ENCODE measurements around the gene MYO15A.
A peak's percentile ranks its signal among the peaks of the same experiment; 100 is the strongest.

The MYO15A gene, protein sequence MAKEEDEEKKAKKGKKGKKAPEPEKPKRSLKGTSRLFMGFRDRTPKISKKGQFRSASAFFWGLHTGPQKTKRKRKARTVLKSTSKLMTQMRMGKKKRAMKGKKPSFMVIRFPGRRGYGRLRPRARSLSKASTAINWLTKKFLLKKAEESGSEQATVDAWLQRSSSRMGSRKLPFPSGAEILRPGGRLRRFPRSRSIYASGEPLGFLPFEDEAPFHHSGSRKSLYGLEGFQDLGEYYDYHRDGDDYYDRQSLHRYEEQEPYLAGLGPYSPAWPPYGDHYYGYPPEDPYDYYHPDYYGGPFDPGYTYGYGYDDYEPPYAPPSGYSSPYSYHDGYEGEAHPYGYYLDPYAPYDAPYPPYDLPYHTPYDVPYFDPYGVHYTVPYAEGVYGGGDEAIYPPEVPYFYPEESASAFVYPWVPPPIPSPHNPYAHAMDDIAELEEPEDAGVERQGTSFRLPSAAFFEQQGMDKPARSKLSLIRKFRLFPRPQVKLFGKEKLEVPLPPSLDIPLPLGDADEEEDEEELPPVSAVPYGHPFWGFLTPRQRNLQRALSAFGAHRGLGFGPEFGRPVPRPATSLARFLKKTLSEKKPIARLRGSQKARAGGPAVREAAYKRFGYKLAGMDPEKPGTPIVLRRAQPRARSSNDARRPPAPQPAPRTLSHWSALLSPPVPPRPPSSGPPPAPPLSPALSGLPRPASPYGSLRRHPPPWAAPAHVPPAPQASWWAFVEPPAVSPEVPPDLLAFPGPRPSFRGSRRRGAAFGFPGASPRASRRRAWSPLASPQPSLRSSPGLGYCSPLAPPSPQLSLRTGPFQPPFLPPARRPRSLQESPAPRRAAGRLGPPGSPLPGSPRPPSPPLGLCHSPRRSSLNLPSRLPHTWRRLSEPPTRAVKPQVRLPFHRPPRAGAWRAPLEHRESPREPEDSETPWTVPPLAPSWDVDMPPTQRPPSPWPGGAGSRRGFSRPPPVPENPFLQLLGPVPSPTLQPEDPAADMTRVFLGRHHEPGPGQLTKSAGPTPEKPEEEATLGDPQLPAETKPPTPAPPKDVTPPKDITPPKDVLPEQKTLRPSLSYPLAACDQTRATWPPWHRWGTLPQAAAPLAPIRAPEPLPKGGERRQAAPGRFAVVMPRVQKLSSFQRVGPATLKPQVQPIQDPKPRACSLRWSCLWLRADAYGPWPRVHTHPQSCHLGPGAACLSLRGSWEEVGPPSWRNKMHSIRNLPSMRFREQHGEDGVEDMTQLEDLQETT (N-terminal part only)

DNA sequence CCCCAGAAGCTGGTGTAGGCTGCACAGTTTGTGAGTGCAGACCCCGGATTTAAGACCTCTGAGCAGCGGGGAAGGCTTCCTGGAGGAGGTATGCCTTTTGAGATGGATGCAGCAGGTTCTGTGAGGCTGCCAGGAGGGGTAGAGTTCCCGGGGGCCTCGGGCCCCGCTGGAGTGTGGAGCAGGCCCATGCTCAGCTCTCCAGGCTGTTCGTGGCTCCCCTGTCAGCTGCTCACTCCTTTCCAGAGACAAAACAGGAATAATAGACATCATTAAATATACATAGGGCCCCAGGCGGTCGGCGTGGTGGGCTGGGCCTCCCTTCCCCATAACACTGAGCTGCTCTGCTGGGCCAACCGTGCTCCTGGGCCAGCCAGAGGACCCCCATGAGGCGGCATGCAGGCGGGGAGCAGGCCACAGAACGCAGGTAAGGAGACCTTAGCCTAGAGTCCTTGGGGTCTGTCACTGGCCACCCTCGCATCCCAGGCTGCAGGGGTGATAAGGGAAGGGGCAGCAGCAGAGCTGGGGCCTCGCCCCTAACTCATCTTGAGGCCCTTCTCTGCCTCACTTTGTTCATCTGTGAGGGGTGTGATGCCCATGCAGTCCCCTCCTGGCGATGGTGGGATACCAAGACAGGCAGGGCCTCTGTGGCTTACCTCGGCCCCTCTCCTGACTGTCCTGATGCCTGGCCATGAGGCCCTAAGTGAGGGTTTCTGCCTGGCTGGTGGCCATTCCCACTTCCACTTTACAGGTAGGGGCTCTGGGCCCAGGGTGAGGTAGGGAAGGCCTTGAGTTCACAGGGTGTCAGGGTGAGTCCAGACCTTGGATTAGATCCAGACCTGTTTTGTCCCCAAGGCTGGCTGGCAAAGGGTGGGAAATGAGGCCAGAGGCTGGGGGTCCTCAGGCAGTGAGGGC lies at the start of gene MYO15A:
Gene MYO15A (plus strand): TSS at position 356 of the 912 bp plus-strand sequence. CDS start 10,045 bp downstream, outside the sequence.
- DNase-seq (ENCODE audit: low read depth, low spot score): no peak

DNA sequence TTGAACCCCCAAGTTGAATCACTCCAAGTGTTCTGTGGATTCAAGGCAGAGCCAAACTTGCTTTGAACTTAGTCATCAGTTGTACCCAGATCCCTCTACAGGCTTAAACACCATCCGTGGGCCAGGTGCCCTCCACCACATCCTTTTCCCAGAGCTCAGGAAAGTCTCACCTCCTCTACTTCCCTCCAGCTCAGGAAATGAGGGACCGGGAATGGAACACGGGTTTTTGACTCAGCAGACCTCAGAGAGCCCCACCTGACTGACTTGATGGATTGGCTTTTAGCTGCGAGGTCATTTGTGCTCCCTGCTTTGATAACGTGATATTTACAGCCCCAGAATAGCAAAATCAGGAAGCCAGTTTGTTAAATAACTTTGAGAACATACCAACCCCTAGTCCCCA lies 49.3 kb upstream of the MYO15A start:
- DNase-seq (ENCODE audit: low read depth, low spot score): no peak

GRCh38 chr17:18064053-18064452 lies 44.5 kb upstream of the MYO15A start:
- DNase-seq (ENCODE audit: low read depth, low spot score): no peak

- no peak for DNase-seq (ENCODE audit: low read depth, low spot score)
Measured at GRCh38 chr17:18065546-18065945, 43.0 kb upstream of the MYO15A start.

DNA sequence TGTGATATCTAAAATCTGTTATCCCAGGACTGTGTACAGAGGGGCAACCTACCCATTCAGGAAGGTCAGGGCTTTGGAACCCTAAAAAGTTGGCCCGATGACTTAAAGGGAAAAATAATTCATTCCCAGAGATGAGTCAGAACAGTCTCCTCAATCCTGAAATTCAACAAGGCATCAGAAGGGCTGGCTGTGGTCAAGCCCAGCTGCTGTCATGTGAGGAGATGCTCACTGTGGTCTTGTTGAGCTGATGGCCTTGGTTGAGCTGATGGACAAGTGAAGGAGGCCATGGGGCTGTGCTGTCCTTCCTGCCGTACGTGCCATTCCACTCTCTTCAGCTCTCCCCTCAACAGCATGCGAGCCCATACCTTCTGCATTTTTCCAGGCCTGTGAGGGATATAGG lies 41.7 kb upstream of the MYO15A start:
- DNase-seq (ENCODE audit: low read depth, low spot score): no peak

GRCh38 chr17:18069101-18069500 lies 39.5 kb upstream of the MYO15A start:
- DNase-seq (ENCODE audit: low read depth, low spot score): no peak

DNA sequence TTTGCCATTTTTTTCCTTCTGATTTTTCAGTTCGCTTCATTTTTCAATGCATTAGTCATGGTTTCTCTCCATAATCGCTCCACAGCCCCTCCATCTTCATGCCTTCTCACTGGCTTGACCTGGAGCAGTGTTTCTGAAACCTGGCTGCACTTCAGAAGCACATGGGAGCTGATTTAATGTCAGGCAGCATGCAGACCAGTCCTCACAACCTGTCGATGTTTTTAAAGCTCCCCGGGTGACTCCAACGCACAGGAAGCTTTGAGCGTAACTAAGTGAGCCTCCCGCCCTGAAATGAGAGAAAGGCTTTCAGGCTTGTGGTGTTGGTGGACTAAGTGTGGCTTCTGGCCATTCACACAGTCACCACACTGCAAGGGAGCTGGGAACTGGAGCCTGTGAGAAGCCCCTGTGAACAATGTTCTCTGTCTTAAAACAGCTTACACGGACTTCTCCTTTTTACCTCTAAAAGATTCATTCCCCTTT lies 37.7 kb upstream of the MYO15A start:
- DNase-seq (ENCODE audit: low read depth, low spot score): no peak

DNA sequence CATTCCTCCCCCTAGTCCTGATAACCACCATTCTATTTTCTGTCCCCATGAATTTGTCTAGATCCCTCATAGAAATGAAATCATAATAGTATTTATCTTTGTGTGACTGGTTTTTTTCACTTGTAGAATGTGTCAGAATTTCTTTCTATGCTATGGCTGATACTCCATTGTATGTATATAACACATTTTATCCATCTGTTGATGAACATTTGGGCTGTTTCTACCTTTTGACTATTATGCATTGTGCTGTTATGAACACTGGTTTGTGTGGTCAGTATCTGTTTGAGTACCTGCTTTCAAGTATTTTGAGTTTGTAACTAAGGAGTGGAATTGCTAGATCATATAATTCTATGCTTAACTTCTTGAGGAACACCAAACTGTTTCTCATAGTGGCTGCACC lies 36.8 kb upstream of the MYO15A start:
- DNase-seq (ENCODE audit: low read depth, low spot score): no peak

DNA sequence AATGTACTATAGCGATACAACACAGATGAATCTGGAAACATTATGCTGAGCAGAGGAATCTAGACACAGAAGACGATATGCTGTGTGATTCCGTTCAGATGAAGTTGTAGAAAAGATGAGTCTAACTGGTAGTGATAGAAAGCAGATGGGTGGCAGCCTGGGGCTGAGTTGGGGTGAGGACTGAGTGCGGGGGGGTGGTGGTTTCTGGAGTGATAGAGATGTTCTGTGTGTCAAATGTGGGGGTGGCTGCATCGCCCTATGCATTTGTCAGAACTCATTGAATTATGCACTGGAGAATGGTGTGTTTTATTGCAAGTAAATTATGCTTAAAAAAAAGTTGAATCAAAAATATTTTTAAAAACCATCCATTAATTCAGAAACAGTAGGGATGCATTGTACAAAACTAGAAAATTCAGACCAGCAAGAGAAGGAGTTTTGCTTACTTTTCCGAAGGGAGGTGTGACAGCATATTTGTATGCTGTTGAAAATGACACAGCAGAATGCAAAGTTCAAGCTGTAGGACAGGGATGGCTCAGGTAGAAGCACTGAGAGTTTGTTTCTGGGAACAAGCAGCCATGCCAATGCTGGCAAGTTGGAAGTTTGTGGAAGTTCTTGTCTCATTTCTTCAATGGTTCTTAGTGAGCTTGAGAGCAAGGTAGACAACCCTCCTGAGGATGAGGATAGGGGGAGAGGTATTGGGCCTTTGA lies 33.8 kb upstream of the MYO15A start:
- no peak for DNase-seq (ENCODE audit: low read depth, low spot score)

DNA sequence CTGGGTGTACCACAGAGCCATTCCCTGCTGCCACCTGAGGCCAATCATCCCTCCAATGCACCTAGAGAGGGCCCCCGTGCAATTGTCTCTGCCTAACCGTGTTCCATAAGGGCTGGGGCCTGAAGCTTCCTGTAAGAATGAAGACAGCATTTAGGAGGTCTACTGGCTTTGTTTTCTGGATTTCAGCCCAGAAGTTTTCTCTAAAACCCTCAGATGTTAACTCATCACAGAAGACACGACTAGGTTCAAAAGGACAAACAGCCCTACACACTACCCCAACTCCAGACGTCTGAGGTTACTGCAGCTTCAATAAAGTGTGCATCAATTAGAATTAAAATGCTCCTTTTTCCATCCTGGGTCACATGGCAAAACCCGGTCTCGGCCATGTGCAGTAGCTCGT lies 31.6 kb upstream of the MYO15A start:
- no peak for DNase-seq (ENCODE audit: low read depth, low spot score)

GRCh38 chr17:18079543-18079942 lies 29.0 kb upstream of the MYO15A start:
- DNase-seq (ENCODE audit: low read depth, low spot score): no peak

DNA sequence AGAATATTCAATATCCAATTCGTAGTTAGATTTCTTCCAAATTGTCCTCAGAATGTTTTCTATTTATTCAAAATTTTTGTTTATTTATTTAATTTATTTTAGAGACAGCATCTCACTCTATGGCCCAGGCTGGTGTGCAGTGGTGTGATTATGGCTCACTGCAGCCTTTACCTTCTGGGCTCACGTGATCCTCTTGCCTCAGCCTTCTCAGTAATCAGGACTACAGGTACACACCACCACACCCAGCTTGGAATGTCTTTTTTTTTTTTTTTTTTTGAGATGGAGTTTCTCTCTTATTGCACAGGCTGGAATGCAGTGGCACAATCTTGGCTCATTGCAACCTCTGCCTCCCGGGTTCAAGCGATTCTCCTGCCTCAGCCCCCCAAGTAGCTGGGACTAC lies 24.3 kb upstream of the MYO15A start:
- DNase-seq (ENCODE audit: low read depth, low spot score): no peak

GRCh38 chr17:18087610-18088491 lies 20.7 kb upstream of the MYO15A start, which contains the start of gene DRG2:
Gene DRG2, plus strand, starts transcription at chr17:18087948. Its CDS starts 76 bp downstream, at chr17:18088024.
- DNase-seq (ENCODE audit: low read depth, low spot score): peak; percentile 70

- DNase-seq (ENCODE audit: low read depth, low spot score): no peak
Measured at GRCh38 chr17:18089613-18090012, 18.9 kb upstream of the MYO15A start.

DNA sequence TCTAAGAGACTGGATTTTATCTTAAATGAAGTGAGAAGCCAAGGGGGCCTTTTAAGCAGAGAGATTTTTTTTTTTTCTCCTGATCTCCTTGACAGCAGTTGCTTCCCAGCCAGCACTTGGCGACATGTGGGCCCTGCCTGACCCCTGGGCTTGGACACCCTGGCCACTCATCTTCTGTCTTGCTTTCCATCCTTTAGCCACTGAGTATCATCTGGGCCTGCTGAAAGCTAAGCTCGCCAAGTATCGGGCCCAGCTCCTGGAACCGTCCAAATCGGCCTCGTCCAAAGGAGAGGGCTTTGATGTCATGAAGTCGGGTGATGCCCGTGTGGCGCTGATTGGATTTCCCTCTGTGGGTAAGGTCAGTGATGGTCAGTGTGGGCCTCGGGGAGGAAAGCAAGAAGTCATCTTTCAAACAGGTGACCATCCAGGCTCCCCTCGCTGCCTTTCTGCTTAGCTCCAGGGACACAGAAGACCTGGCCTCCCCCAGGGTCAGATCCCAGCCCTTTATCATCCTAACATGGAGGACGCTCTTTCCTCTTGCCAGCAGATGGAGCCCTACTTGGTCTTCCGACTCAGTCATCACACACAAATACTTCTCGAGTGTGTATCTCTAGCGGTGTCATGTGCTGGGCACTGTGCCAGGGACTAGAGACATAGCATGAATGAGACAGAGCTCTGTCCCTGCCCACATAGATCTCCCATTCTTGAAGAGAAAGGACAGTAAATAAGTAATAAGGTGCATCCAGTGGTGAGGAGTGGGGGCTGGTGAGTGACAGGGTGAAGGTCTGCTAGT lies 14.7 kb upstream of the MYO15A start:
- DNase-seq (ENCODE audit: low read depth, low spot score): no peak

DNA sequence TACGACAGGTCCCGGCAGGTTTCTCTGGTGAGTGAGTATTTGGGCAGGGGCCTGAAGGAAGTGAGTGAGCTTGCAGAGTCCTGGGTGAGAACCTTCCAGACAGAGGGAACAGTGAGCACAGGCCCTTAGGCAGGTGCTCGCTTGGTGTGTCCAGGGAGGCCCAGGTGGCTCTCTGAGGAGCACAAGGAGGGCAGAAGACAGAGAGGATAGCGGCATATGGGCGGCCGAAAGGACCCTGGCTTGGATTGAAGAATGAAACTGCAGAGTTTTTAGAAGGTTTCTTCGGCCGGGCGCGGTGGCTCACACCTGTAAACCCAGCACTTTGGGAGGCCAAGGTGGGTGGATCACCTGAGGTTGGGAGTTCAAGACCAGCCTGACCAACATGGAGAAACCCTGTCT lies 14.1 kb upstream of the MYO15A start:
- DNase-seq (ENCODE audit: low read depth, low spot score): no peak

DNA sequence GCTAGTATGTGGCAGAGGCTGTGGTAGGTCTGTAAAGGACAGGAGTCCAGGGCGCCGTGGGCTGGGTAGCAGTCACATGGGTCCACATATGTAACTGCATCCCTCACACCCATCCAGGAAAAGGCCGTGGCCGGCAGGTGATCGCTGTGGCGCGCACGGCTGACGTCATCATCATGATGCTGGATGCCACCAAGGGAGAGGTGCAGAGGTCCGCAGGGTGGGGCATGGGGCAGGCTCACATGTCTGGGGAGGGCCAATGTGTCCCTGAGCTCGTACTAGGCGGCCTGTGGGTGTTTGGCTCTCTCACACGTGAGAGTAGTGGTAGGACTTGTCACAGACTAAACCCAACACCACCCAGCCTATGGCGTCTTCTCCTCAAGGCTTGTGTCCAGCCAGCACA lies 9.0 kb upstream of the MYO15A start:
- no peak for DNase-seq (ENCODE audit: low read depth, low spot score)

- no peak for DNase-seq (ENCODE audit: low read depth, low spot score)
Measured at GRCh38 chr17:18100616-18101015, 7.9 kb upstream of the MYO15A start.

All from activated naive CD8-positive, alpha-beta T cell treated with anti-CD3 and anti-CD28 coated beads, Interleukin-2, amount 50 U/mL, for 16 hours (primary cell).